Measurements from ENCODE around the gene RORC.

DNA sequence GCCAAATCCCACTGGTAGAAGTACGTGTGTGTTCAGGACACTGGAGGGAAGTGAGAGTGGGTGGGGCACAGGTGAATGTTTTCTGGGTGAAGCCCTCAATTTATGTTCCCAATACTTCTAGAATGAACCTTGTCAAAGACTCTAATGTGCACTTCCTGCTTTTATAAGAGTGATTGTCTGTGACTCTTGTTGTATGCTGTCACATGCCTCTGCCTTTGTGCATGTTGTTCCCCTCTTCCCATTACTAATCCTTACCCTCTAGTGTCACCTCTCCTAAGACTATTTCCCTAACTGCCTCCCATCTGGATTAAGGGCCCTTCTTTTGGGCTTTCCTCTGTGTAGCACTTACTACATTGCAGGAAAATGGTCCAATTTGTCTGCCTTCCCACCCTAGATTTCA, 23.8 kb downstream of the RORC start:
- TF ChIP-seq, protein P1, sequence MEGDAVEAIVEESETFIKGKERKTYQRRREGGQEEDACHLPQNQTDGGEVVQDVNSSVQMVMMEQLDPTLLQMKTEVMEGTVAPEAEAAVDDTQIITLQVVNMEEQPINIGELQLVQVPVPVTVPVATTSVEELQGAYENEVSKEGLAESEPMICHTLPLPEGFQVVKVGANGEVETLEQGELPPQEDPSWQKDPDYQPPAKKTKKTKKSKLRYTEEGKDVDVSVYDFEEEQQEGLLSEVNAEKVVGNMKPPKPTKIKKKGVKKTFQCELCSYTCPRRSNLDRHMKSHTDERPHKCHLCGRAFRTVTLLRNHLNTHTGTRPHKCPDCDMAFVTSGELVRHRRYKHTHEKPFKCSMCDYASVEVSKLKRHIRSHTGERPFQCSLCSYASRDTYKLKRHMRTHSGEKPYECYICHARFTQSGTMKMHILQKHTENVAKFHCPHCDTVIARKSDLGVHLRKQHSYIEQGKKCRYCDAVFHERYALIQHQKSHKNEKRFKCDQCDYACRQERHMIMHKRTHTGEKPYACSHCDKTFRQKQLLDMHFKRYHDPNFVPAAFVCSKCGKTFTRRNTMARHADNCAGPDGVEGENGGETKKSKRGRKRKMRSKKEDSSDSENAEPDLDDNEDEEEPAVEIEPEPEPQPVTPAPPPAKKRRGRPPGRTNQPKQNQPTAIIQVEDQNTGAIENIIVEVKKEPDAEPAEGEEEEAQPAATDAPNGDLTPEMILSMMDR (conservative IDR thresholded peaks at IDR 0.05 in 1 of 2, IDR thresholded peaks at IDR 0.05 in 1 of 2; ENCODE audit: extremely low read depth in 1 of 2, insufficient read depth in 1 of 2, low read depth in 1 of 2, low read length in 2 of 2): no peak
- TF ChIP-seq EZH2 (IDR thresholded peaks at IDR 0.05; ENCODE audit: borderline replicate concordance, low read length): no peak
